ENCODE data around the gene CDKN2B-AS1. TPM values are rescaled to one million over a fixed set of nuclear protein-coding genes. Genes with fewer than 3 reads are reported as not detected.

Gene CDKN2B-AS1
- total and polyA plus RNA-seq, 2 of the 13 experiments (the other 11 are each of a cell fraction or from before 2014, with no cell fraction given): 0.64 to 2.3 TPM

GRCh38 chr9:22008717-22009505 is 14.3 kb downstream of the CDKN2B-AS1 start, which contains the start of gene CDKN2B (continued):
- TF ChIP-seq ZNF318 (CRISPR knock-in tag; IDR thresholded peaks at IDR 0.05) (0 out of 2 replicates have a peak, but pooled peaks have one; percentile 49), DMAP1 (CRISPR knock-in tag; IDR thresholded peaks at IDR 0.05) (peak; percentile 19; the same call in 1 of the 2 replicates), NCOR1 (IDR thresholded peaks at IDR 0.05; ENCODE audit: borderline replicate concordance, low read length) (no peak), ATF7-NPFF (CRISPR knock-in tag; IDR thresholded peaks at IDR 0.05; ENCODE audit: low read depth) (peak; percentile 77; the same call in 1 of the 2 replicates), ZNF574 (CRISPR knock-in tag; IDR thresholded peaks at IDR 0.05) (peak; percentile 22; the same call in 1 of the 2 replicates), PRDM15 (CRISPR knock-in tag; IDR thresholded peaks at IDR 0.05) (peak; percentile 76; the same call in 1 of the 2 replicates), ZNF749 (CRISPR knock-in tag; IDR thresholded peaks at IDR 0.05; ENCODE audit: borderline replicate concordance) (no peak), AKAP8 (CRISPR knock-in tag; IDR thresholded peaks at IDR 0.05) (no peak; the same call in 1 of the 2 replicates), KDM4B (CRISPR knock-in tag; IDR thresholded peaks at IDR 0.05) (peak; percentile 57; the same call in 1 of the 2 replicates), CREB1 (IDR thresholded peaks at IDR 0.05) (peak; percentile 79), CREB1 (CRISPR knock-in tag; IDR thresholded peaks at IDR 0.05) (peak; percentile 50; the same call in 1 of the 2 replicates)
- TF ChIP-seq, protein P1, sequence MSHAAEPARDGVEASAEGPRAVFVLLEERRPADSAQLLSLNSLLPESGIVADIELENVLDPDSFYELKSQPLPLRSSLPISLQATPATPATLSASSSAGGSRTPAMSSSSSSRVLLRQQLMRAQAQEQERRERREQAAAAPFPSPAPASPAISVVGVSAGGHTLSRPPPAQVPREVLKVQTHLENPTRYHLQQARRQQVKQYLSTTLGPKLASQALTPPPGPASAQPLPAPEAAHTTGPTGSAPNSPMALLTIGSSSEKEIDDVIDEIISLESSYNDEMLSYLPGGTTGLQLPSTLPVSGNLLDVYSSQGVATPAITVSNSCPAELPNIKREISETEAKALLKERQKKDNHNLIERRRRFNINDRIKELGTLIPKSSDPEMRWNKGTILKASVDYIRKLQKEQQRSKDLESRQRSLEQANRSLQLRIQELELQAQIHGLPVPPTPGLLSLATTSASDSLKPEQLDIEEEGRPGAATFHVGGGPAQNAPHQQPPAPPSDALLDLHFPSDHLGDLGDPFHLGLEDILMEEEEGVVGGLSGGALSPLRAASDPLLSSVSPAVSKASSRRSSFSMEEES (CRISPR knock-in tag; IDR thresholded peaks at IDR 0.05): peak; percentile 33; the same call in 1 of the 2 replicates

Measured in HepG2 (cell line).